Kidney capillary endothelial cell (primary cell): ENCODE results near the gene MAML2.

ENCODE experiments used
- DNase-seq: peaks from one replicate; pipeline ENCODE4 v3.0.0-alpha.2; 2018; ENCODE audit warnings: low spot score

MAML2 gene

GRCh38 chr11:96342961-96343711, at the start of gene MAML2:
MAML2 (minus strand) TSS chr11:96343195; CDS start chr11:96341895, 1,300 bp downstream.
- peak; percentile 86 for DNase-seq

- no peak for DNase-seq
Measured at GRCh38 chr11:96391698-96392307, 48.8 kb upstream of the MAML2 start.

DNA sequence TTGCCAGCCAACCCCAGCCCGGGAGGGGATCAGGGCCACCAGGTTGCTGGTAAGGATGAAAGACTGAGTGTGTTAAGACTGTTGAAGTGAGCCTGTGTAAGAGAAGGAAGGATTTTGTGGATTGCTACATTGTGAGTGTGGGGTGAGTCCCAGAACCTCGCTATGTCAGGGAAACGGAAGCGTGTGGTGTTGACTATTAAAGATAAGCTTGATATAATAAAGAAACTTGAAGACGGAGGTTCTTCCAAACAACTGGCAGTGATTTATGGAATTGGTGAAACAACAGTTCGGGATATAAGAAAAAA, 47.4 kb upstream of the MAML2 start:
- DNase-seq: peak; percentile 32

- peak; percentile 91 for DNase-seq
Measured at GRCh38 chr11:96389720-96390487, 46.9 kb upstream of the MAML2 start, which contains the start of the genes CCDC82 and JRKL. CCDC82 (minus strand) TSS chr11:96389912; CDS start chr11:96384747, 5,165 bp downstream. JRKL (plus strand) TSS chr11:96390013; CDS start chr11:96390650, 637 bp downstream.

GRCh38 chr11:96388891-96389719, 46.1 kb upstream of the MAML2 start:
- peak; percentile 62 for DNase-seq

DNA sequence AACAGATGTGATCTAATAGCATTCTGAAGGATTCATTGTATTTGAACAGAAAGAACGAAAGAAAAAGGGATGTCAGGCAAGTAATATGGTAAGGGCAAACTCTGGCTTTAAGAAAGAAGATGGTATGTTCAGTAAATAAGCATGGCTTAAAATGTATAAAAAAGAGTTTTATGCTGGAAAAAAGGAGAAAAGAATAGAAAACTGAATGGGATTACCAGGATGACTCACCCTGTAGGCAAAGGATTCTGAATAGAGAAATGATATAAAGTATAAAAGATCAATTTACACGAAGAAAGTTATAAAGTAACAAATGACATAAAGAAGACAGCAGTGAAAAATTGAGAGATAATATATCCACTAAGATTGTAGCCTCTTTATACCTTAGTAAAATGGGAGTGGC, 42.2 kb upstream of the MAML2 start:
- DNase-seq: no peak

GRCh38 chr11:96384156-96384555, 41.2 kb upstream of the MAML2 start:
- DNase-seq: no peak

DNA sequence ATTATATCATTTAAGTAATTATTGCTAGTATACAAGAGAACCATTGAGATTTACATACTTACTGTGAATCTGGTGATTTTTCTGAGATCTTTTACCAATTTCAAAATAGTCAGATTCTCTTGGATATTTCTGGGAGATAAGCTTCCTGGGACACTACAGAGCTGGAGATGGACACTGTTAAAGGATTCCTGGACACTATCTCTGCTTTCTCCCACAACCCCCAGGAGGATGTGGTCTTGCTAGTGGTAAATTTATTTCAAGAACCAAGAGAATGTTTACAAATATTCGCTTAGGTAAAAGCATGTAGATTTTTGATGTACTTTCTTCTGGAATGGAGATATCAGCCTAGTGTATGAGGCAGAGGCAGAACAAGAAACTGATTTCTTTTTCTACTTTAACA, 33.8 kb upstream of the MAML2 start:
- no peak for DNase-seq

- DNase-seq: no peak
Measured at GRCh38 chr11:96373826-96374225, 30.8 kb upstream of the MAML2 start.

DNA sequence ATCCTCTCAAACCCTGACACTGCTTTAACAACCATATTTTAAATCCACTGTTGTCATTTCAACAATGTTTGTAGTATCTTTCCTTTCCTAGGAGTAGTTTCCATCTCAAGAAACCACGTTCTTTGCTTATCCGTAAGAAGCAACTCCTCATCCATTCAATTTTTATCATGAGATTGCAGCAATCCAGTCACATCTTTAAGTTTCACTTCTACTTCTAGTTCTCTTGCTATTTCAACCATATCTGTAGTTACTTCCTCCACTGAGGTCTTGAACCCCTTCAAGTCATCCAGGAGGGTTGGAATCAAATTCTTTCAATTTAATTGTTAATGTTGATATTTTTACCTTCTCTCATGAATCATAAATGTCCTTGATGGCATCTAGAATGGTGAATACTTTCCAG, 24.3 kb upstream of the MAML2 start:
- no peak for DNase-seq

DNA sequence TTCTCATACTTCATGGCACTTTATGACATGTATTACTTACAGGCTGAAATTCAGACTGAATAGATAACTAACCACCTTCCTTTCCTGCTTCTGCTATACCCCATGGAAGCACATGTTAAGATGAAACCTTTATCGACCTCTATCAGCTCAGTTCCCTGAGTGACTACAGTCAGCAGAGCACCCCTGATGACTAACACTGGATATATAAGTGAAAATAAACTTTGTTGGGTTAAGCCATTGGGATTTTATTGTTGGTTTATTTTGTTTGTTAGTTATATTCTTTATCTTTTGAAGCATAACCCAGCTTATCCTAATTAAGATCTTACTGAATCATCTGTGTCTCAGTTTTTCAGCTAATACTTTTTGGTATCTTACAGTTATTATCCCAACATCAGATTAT, 23.0 kb upstream of the MAML2 start:
- DNase-seq: no peak

DNA sequence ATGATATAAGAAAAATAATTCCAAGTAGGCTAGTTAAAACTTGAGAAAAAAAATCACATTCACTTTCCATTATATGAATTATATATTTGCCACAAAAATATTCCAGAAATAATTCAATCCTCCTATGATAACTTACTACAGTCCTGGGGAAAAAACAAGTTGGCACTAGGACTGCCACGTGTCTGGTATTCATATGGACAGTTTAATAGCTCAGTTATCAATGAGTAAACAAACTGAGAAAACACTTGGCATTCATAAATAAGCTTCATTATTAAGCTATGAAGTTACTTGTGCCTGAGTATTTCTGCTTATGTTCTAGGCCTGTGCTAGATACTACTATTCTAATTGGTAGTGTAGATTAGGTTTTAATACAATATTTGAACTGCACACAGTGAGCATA, 22.5 kb upstream of the MAML2 start:
- no peak for DNase-seq

DNA sequence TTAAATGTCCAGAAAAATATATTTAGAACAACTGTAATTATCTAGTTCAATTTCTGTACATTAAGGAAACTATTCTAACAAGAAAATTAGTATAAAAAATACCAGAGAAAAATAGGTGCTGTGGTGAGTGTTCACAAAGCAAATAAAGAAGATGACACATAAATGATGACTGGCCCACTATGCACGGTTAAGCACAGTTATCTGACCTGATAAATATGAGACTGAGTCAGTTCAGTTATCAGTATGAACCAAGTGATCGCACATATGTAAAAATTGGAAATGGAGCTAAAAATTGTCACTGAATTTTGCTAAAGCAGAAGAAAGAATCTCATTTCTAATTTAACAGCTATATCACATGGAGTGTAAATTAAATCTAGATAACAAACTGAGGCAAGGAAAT, 18.8 kb upstream of the MAML2 start:
- no peak for DNase-seq

DNA sequence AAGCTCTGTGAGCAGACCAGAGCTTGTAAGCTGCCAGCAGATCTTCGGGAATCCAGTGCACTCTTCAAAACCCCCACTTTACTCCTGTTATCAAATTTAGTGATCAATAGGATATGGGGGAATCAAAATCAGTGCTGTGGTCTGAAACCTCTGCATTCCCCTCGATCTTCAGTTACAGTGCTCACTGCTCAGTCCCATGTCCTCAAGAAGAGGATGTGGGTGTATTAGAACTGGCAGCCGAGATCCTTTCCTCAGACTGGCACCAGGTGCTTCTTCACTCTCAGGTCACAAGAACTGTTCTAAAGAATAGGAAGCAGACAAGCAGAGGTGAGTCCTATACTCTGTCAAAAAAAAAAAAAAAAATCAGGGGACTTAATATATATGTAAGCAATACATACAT, 15.3 kb upstream of the MAML2 start:
- no peak for DNase-seq

DNA sequence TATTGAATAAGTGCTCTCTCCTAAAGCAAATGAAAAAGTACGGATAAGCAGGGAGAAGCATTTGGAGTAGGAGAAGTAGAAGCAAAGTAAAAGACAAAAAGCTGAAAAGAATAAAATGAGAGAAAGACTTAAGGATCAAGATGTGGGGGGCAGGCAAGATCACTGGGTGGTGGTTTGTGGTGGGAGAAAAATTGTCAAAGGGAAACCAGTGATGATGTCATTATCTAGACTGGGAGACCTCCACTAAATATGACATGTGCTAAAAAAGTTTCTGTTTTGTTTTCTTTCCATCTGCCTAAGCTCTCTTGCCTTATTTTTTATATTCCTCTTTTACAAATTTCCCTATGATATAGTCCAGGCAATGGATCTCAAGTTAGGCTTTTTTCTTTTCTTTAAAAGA, 14.8 kb upstream of the MAML2 start:
- no peak for DNase-seq

GRCh38 chr11:96356848-96357247, 13.9 kb upstream of the MAML2 start:
- DNase-seq: no peak

DNA sequence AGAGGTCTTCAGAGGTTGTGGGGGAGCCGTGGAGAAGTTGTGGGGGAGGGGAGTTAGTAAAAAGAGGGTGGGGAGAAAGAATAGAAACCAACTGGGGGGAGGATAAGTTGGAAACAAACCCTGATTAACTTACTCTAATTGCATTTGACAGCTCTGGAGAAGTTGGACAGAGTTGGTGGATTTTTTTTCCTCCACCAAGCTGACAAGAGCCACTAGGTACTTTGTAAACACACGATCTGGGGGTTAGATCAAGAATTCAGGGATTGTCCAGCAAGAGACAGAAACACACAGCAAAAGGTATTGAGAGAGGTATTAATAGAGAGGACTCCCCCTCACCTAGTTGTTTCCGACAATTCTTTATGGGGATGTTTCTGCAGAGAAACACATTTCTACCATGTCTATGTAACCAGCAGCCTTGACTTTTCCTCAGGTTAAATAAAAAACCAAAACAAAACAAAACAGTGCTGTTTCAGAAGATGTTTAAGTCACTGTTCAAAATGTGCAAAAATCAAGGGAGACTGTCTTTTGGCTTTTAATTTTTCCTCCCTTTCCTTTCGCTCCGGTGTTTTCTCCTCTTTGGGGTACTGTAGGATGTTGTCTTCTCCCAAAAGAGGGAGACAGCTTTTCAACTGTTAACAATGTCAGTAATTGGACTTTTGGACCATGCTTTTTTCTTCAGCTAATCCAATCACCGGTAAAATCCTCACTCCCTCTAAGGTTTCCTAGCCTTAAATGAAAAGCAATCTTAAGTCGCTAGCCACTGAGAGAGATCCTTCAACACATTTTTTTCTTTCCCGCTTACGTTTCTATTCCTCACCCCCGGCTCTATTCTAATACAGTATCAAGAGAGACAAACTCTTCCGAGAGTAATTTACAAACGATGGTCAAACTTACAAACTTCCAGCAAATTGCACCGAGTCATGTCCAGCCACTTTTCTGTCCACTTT, 708 bp downstream of the MAML2 start:
- DNase-seq: peak; percentile 39

DNA sequence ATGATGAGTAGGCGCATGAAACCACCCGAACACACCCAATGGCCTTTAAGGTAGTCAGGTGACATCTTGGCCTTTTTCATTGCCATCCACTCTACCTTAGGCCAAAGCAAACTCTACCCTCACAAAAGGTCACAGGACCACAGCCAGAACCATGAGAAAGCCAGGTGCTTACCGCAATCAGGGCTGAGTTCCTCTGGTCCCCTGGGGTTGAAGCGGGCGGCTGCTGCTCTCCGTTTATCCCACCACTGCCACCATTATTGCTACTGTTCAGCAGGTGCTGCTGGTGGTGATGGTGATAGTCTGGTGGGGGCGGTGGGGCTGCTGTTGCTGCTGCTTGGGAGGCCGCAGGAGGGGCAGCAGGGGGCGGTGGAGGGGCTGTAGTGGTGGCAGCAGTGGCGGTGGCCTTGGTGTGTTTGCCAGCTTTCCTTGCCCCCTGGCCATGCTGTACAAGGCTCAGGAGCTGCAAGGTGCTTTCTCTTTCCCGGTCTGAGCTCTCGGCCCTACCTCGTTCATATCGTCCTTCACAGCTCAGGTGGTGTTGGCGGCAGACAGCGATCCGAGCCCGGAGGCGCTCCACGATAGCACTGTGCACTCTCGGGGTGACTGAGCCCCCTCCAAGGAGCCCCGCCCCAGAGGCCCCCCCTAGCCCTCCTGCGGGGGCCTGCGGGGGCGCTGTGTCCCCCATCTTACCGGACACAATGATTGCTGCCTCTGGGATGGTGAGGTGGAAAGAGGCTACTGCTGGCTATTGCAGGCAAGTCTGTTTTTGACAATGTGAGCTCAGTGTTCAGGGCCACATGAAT, 1.6 kb downstream of the MAML2 start:
- peak; percentile 37 for DNase-seq

DNA sequence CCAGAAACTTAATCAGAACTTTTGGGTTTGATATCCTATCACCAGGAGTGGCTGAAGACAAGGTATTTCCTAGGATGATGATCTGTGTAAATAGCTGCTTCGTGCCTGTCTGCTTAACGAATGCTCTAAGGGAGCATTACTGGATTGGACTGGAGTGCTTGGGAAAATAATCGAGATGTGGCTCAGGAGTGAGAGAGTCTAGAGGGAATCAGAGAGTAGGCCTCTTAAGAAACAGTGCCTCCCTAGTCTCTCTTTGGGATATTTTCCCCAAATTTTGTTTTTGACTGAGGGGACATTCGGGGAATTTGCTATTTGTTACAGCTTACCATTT, 2.5 kb downstream of the MAML2 start:
- no peak for DNase-seq
